Measurements from ENCODE around the gene ESRRB. TPM values are rescaled to one million over a fixed set of nuclear protein-coding genes. Genes with fewer than 3 reads are reported as not detected.

ESRRB gene
- polyA plus RNA-seq, 1 experiment = not detected

DNA sequence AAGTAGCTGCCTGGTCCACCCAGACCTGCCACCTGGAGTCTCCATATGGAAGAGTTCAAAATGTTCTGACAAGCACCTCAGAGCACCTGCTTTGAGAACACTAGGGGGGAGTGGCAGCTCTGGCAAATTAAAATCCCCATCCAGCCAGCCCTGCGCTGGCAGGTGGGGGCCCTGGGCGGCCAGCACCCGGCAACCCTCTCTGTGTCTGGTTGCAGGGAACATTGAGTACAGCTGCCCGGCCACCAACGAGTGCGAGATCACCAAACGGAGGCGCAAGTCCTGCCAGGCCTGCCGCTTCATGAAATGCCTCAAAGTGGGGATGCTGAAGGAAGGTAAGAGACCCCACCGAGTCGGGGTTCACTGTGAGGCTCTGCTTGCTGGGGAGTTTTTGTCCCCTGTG lies 86.4 kb downstream of the ESRRB start:
- H3K4me3 ChIP-seq (ENCODE audit: low read depth, low read length) = no peak overlapping the region
- H3K9me3 ChIP-seq (ENCODE audit: control insufficient read depth, insufficient read depth, low read length) = no peaks in the 10 kb centered on the region; the same call in 1 of the 2 replicates
- ChIA-PET POLR2A (no interaction called here), CTCF (no interaction called here)
- H3K27me3 ChIP-seq (ENCODE audit: control insufficient read depth, insufficient read depth, low read length) = no peaks in the 10 kb centered on the region
- H3K27ac ChIP-seq (ENCODE audit: low read depth, low read length) = no peak overlapping the region
- no peak for DNase-seq (ENCODE audit: low read depth, low spot score)
- TF ChIP-seq, protein P1, sequence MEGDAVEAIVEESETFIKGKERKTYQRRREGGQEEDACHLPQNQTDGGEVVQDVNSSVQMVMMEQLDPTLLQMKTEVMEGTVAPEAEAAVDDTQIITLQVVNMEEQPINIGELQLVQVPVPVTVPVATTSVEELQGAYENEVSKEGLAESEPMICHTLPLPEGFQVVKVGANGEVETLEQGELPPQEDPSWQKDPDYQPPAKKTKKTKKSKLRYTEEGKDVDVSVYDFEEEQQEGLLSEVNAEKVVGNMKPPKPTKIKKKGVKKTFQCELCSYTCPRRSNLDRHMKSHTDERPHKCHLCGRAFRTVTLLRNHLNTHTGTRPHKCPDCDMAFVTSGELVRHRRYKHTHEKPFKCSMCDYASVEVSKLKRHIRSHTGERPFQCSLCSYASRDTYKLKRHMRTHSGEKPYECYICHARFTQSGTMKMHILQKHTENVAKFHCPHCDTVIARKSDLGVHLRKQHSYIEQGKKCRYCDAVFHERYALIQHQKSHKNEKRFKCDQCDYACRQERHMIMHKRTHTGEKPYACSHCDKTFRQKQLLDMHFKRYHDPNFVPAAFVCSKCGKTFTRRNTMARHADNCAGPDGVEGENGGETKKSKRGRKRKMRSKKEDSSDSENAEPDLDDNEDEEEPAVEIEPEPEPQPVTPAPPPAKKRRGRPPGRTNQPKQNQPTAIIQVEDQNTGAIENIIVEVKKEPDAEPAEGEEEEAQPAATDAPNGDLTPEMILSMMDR (IDR thresholded peaks at IDR 0.05; ENCODE audit: low read depth, low read length) = no peak

DNA sequence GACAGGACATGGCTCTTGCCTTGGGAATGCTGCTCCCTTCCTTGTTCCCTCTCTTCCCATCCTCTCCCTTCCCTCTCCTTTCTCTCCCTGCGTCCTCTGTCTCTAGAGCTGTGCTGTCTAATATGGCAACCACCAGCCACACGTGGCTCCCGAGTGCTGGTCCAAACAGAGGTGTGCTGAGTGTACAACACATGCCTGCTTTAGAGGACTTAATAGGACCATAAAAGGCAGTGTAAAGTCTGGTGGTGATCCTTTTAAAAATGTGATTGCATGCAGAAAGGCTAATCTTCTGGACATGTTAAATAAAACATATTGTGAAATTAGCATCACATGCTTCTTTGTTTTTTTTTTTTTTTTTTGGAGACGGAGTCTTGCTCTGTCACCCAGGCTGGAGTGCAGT lies 87.2 kb downstream of the ESRRB start:
- H3K27ac ChIP-seq (ENCODE audit: low read depth, low read length) = no peak overlapping the region
- TF ChIP-seq, protein P1 (IDR thresholded peaks at IDR 0.05; ENCODE audit: low read depth, low read length) = no peak
- POLR2A ChIA-PET = no interaction called here
- no peak overlapping the region for H3K4me3 ChIP-seq (ENCODE audit: low read depth, low read length)
- H3K9me3 ChIP-seq (ENCODE audit: control insufficient read depth, insufficient read depth, low read length) = no peaks in the 10 kb centered on the region; the same call in 1 of the 2 replicates
- CTCF ChIA-PET = no interaction called here
- no peak for DNase-seq (ENCODE audit: low read depth, low spot score)
- H3K27me3 ChIP-seq (ENCODE audit: control insufficient read depth, insufficient read depth, low read length) = peaks cover 3% of the 10 kb centered on the region

DNA sequence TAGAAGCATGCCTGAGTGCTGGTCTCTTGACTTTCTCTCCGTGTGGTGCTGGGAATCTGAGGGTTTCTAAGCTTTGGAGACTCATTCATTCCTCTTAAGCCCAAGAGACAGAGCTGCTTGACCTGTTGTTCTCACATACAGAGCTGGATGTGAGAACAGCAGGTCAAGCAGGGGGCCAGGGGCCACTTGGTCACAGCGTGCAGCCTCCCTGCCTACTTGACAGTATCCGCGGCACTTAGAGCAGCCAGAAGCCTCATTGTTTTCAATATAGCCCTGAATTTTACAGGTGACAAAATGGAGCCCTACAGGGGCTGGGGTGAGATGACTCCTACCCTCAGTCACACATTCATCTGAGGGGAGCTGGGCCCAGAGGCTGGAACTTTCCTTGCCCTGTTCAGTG lies 88.9 kb downstream of the ESRRB start:
- H3K4me3 ChIP-seq (ENCODE audit: low read depth, low read length) = no peak overlapping the region
- TF ChIP-seq, protein P1 (IDR thresholded peaks at IDR 0.05; ENCODE audit: low read depth, low read length) = no peak
- ChIA-PET POLR2A (no interaction called here), CTCF (no interaction called here)
- peaks cover 3% of the 10 kb centered on the region for H3K27me3 ChIP-seq (ENCODE audit: control insufficient read depth, insufficient read depth, low read length)
- no peaks in the 10 kb centered on the region; the same call in 1 of the 2 replicates for H3K9me3 ChIP-seq (ENCODE audit: control insufficient read depth, insufficient read depth, low read length)
- no peak overlapping the region for H3K27ac ChIP-seq (ENCODE audit: low read depth, low read length)
- no peak for DNase-seq (ENCODE audit: low read depth, low spot score)

DNA sequence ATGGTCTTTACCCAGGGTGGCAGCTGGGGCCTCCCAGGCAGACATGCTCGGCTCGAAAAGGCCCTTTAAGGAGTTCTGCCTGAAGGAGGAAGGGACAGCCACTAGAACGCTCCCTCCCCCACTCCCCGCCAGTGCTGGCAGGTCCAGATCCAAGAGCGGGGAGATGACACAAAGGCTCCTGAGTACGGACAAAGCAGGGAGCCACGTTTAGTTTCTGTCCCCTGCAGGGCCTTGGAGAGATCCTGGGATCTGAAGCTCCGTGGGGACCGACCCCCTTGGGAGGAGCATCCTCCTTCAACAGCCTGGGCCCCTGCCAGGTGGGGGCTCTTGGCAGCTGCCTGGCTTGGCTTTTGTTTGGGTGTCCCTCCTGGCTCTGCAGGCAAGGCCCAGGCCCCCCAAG lies 89.7 kb downstream of the ESRRB start:
- H3K27ac ChIP-seq (ENCODE audit: low read depth, low read length) = no peak overlapping the region
- DNase-seq (ENCODE audit: low read depth, low spot score) = no peak
- no peaks in the 10 kb centered on the region; the same call in 1 of the 2 replicates for H3K9me3 ChIP-seq (ENCODE audit: control insufficient read depth, insufficient read depth, low read length)
- H3K4me3 ChIP-seq (ENCODE audit: low read depth, low read length) = no peak overlapping the region
- ChIA-PET CTCF (no interaction called here), POLR2A (no interaction called here)
- H3K27me3 ChIP-seq (ENCODE audit: control insufficient read depth, insufficient read depth, low read length) = peaks cover 3% of the 10 kb centered on the region
- TF ChIP-seq, protein P1 (IDR thresholded peaks at IDR 0.05; ENCODE audit: low read depth, low read length) = no peak

DNA sequence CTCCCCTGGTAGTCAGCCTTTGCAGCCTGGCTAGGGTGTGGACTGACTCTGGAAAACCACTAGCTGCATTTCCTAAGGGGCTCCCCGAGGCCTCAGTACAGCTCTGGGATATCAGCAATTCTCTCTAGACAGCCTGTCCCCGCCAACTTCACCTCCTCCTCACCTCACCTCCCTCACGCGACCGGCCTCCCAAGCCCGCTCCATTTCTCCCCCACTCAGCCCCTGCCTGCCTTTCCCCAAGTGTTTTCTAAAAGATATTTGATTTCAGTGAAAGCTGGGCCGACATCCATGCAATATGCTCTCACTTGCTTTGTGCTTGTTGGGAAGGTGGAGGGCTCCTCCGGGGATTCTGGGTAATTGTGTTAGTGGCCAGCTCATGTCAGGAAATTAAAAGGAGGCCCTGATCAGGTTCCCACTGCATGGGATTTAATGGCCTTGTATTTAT lies 91.8 kb downstream of the ESRRB start:
- ChIA-PET POLR2A (no interaction called here), CTCF (interaction anchor here (1.0 kb wide), 1 partner anchor 81 kb away, joined by 8 read pairs; no protein-coding TSS in a partner anchor)
- TF ChIP-seq, protein P1 (IDR thresholded peaks at IDR 0.05; ENCODE audit: low read depth, low read length) = no peak
- no peak for DNase-seq (ENCODE audit: low read depth, low spot score)
- no peak overlapping the region for H3K4me3 ChIP-seq (ENCODE audit: low read depth, low read length)
- no peaks in the 10 kb centered on the region for H3K9me3 ChIP-seq (ENCODE audit: control insufficient read depth, insufficient read depth, low read length)
- H3K27ac ChIP-seq (ENCODE audit: low read depth, low read length) = no peak overlapping the region
- H3K27me3 ChIP-seq (ENCODE audit: control insufficient read depth, insufficient read depth, low read length) = peaks cover 6% of the 10 kb centered on the region
